Stimulated activated CD4-positive, alpha-beta T cell treated with anti-CD3 and anti-CD28 coated beads, Interleukin-1b, Interleukin-23, amount 100 ng/mL, for 48 hours (primary cell): ENCODE results near the gene EEPD1.
"Not testable (repeated sequence)": the region's sequence is repeated elsewhere in the genome, so short reads cannot be mapped to it uniquely, and the experiment has no call there.

Experiments
- DNase-seq: peaks from one replicate; pipeline ENCODE4 v3.0.0-alpha.2; 2020

EEPD1 gene

GRCh38 chr7:36217211-36217960 is 64.3 kb downstream of the EEPD1 start:
- no peak for DNase-seq

- no peak for DNase-seq
Observed at GRCh38 chr7:36217961-36218284, 64.9 kb downstream of the EEPD1 start.

- no peak for DNase-seq
Observed at GRCh38 chr7:36219429-36219828, 66.4 kb downstream of the EEPD1 start.

DNA sequence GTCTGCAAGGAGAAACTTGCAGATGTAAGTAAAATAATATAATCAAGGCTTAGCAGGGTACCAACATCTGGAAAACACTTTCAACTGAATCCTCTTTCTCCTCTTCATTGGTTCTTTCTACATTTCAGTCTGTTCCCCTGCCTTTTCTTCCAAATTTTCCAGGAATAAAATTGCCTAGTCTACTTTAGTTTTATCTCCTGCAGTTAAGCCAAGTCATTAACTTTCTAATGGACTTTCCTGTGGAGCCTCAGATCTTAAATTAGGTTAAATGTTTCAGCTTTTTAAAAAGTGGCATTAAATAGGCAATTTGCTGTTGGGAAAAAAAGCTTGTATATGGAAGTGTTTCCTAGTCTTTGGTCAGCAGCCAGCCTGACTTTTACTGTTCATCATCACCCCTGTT is 70.8 kb downstream of the EEPD1 start:
- no peak for DNase-seq

GRCh38 chr7:36224934-36225858 is 72.1 kb downstream of the EEPD1 start:
- no peak for DNase-seq

GRCh38 chr7:36226151-36226550 is 73.1 kb downstream of the EEPD1 start:
- no peak for DNase-seq

DNA sequence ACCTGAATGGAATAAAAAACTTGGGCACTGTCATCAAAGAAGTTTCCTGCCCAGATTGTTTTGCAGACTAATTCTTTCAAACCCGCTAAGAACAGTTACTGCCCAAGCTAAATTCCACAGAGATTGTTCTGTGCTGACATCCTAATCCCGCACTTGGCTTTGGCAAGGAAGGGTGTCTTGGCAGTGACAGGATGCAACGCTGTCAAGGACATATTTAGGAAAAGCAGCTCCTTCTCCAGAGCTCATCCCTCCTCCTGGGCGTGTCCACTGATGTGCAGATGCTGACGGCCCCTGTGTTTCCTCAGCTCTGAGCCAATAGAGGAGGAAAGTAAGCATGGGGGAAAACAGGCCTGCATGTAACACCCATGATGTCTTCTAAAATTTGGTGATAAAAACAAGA is 74.2 kb downstream of the EEPD1 start:
- DNase-seq: no peak

DNA sequence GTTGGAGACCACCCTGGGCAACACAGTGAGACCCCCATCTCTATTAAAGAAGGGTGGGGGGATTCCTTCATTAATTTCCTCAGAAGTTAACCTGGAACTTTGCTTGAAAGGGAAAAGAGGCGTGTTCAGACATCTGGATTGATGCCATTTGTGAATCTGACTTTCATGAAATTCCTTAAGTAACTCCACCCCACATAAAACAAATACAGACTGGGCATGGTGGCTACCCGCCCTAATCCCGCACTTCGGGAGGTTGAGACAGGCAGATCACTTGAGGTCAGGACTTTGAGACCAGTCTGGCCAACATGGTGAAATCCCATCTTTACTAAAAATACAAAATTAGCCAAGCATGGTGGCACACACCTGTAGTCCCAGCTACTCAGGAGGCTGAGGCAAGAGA is 75.0 kb downstream of the EEPD1 start:
- no peak for DNase-seq

DNA sequence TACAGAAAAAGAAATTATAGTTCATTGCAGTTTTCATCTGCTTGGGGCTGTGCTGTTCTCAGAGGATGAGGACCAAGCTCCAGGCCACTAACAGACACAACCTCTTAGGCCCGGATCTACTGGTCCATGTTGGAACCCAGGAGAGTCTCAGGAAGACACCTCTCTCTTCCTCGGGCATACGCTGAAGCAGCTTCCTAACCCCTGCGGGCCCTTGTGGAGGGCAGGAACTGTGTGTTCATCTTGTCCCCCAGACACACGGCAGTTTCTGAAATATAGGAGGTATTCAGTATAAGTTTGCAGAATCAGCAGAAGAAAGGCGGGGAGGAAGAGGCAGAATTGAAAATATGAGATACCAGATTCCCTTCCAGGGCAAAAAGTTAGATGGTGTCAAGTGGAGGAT is 78.4 kb downstream of the EEPD1 start:
- DNase-seq: no peak

DNA sequence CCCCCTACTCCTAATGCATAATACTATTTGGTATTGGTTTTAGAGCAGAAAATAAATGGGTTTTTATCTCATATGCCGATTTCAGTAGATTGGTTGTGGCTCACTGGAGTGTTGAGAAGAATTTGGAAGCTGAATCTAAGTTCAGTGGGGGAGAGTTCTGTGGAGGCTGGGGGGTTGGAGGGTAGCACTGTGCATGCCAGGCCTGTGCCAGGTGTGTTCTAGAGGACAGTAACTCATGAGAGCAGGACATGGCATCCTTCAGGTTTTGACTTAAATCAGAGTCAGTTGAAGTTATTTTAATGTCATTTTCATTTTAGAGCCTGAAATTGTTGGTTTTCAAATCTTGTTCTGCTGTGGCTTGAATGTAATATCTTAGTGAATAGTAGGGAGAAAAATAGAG is 79.5 kb downstream of the EEPD1 start:
- DNase-seq: no peak

DNA sequence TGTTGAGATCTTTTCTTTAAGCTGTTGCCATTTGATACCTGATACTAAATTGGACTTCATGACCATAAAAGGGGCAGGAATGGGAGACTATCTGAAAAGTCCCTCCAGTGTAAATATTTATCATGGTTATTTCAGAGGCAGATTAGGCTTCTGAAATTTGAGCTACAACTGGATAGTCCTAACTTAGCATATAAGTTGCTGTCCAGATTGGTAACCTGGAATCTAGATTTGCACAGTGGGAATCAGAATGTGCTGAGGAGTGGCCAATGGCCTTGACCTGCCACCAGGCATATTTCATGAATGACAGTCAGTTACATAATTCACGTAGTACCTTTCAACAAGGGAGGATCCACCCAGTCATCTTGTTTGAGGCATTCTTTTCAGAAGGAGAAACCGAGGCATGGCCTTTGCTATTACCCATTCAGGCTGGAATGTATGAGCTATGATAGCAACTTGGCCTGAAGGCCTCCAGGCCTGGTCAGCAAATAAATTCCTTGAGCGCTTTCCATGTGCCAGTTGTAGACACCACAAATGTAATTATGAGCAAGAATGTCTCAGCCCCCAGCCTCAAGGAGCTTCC is 80.0 kb downstream of the EEPD1 start:
- DNase-seq: no peak

DNA sequence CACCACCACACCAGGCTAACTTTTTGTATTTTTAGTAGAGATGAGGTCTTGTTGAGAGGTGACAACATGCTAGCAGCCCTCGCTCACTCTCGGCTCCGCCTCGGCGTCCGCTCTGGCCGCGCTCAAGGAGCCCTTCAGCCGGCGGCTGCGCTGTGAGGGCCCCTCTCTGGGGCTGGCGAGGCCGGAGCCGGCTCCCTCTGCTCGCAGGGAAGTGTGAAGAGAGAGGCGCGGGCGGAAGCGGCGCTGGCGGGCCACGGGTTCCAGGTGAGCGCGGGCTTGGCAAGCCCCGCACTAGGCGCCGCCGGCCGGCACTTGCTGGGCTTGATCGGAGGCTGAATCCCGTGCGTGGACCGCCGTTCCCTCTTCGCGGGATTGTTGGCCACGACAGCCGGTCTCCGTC is 83.0 kb downstream of the EEPD1 start:
- DNase-seq: no peak

GRCh38 chr7:36238138-36238537 is 85.1 kb downstream of the EEPD1 start:
- no peak for DNase-seq

- not testable (repeated sequence) for DNase-seq
Observed at GRCh38 chr7:36243356-36243755, 90.3 kb downstream of the EEPD1 start.

DNA sequence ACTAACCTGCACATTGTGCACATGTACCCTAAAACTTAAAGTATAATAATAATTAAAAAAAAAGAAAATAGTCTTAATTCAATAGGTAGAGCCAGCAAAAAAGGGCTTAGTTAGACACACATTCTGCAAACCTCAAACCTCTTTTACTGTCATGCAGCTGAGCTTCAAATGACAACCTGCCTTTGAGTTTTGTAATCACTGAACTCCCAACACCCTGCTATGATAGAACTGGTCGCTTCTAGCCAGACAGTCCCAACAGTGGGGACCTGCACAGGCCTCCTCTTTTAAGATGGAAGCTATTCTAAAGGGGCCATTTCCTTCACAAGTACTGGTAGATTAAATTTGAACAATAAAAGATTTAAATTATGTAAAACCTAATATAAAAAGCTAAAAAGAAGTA is 90.9 kb downstream of the EEPD1 start:
- DNase-seq: not testable (repeated sequence)

GRCh38 chr7:36244429-36244828 is 91.4 kb downstream of the EEPD1 start:
- DNase-seq: no peak

GRCh38 chr7:36245684-36246299 is 92.7 kb downstream of the EEPD1 start:
- no peak for DNase-seq

GRCh38 chr7:36249091-36249490 is 96.0 kb downstream of the EEPD1 start:
- no peak for DNase-seq

- no peak for DNase-seq
Observed at GRCh38 chr7:36253699-36254098, 100.6 kb downstream of the EEPD1 start.

DNA sequence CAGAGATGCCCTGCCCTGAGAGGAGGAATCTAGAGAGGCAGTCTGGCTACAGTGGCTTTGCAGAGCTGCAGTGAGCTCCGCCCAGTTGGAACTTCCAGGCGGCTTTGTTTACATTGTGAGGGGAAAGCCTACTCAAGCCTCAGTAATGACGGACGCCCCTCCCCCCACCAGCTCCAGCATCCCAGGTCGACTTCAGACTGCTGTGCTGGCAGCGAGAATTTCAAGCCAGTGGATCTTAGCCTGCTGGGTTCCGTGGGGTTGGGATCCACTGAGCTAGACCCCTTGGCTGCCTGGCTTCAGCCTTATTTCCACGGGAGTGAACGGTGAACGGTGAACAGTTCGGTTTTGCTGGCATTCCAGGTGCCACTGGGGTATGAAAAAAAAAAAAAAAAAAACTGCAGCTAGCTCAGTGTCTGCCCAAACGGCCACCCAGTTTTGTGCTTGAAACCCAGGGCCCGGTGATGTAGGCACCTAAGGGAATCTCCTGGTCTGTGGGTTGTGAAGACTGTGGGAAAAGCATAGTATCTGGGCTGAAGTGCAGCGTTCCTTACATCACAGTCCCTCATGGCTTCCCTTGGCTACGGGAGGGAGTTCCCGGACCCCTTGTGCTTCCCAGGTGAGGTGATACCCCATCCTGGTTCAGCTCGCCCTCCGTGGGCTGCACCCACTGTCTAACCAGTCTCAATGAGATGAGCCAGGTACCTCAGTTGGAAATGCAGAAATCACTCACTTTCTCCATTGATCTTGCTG is 105.6 kb downstream of the EEPD1 start:
- not testable (repeated sequence) for DNase-seq

DNA sequence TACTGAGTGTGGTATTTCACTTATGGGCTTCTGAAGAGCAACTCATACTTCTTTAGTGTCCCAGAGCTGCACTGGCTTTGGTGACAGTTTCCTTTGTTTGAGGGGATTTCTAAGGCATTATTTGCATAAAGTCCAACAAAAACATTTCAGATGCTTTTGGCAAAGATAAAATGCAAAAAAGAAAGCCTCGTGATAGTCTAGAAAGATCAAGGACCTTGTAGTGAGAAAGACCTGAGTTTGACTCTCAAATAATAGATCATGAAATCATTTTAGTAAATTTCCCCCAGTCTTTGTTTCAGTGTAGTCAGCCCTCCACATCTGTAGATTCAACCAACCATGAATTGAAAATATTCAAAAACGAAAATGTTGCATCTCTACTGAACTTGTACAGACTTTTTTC is 107.4 kb downstream of the EEPD1 start:
- no peak for DNase-seq

- no peak for DNase-seq
Observed at GRCh38 chr7:36261019-36261754, 108.1 kb downstream of the EEPD1 start.
